ENCODE measurements around the gene NEU3.
"Not testable (repeated sequence)": the region's sequence is repeated elsewhere in the genome, so short reads cannot be mapped to it uniquely, and the experiment has no call there.

Gene NEU3

DNA sequence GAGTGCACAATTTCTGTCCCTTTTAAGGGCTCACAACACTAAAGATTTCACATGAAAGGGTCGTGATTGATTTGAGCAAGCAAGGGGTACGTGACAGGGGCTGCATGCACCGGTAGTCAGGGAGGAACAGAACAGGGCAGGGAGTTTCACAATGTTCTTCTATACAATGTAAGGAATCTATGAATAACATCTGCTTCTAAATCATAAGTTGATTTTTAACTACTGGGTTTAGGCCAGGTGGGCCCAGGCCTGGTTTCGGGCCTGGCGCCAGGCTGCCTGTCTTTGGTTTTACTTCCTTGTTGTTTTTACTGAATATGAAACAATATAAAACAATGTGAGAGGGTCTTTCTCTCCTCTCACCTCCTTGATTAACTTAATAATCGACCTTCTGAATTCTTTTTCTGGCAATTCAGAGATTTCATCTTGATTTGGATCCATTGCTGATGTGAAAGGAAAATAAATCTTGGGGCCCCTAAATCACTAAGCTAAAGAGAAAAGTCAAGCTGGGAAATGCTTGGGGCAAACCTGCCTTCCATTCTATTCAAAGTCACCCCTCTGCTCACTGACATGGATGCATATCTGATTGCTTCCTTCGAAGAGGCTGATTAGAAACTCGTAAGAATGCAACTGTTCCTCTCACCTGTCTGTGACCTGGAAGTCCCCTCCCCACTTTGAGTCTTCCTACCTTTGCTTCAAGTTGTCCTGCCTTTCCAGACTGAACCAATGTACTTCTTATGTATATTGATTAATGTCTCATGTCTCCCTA lies 61.0 kb downstream of the NEU3 start:
- H3K27me3 Mint-ChIP-seq (ENCODE audit: low read depth), result peaks cover 14% of the 10 kb centered on the region
- H3K4me3 Mint-ChIP-seq; H3K27ac Mint-ChIP-seq; H3K36me3 Mint-ChIP-seq (ENCODE audit: low read depth); H3K4me1 Mint-ChIP-seq (ENCODE audit: low read depth); H3K9me3 Mint-ChIP-seq: not testable (repeated sequence)

DNA sequence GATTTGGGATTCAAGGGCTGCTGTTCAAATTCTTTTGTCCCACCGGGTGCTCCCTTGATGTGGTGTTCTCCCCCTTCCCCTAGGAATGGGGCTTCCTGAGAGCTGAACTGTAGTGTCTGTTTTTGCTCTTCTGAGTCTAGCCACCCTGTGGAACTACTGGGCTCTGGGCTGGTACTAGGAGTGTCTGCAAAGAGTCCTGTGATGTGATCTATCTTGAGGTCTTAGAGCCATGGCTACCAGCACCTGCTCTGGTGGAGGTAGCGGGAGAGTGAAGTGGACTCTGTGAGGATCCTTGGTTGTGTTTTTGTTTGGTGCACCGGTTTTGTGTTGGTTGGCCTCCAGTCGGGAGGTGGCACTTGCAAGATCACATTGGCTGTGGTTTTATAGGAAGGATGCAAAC lies 61.8 kb downstream of the NEU3 start:
- Mint-ChIP-seq H3K4me3 (no peak overlapping the region), H3K9me3 (no peaks in the 10 kb centered on the region)

DNA sequence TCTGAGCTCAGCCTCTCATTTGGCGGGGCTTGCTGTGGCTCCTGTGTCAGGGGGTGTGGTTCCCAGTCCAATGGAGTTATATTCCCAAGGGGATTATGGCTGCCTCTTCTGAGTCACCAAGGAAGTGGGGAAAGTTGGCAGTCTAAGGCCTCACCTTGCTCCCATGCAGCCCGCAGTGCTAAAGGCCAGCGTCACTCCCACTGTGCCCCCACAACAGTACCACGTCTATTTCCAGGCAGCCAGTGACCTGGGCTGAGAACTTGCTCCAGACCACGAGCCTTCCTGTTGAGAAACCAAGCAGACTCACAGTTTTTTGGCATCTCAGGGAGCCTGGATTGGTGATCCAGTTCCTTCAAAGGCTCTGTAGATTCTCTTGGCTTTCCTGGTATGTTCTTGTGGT lies 62.3 kb downstream of the NEU3 start:
- H3K36me3 Mint-ChIP-seq (ENCODE audit: low read depth), result no peaks in the 10 kb centered on the region
- H3K27ac Mint-ChIP-seq, result no peak overlapping the region
- no peak overlapping the region for H3K4me3 Mint-ChIP-seq
- no peaks in the 10 kb centered on the region for H3K4me1 Mint-ChIP-seq (ENCODE audit: low read depth)
- H3K27me3 Mint-ChIP-seq (ENCODE audit: low read depth), result peaks cover 14% of the 10 kb centered on the region
- H3K9me3 Mint-ChIP-seq, result no peaks in the 10 kb centered on the region

More for the DNA sequence above, 61.8 kb downstream of the NEU3 start:
- peaks cover 14% of the 10 kb centered on the region for H3K27me3 Mint-ChIP-seq (ENCODE audit: low read depth)
- no peak overlapping the region for H3K27ac Mint-ChIP-seq
- H3K36me3 Mint-ChIP-seq (ENCODE audit: low read depth), result no peaks in the 10 kb centered on the region
- H3K4me1 Mint-ChIP-seq (ENCODE audit: low read depth), result no peaks in the 10 kb centered on the region

DNA sequence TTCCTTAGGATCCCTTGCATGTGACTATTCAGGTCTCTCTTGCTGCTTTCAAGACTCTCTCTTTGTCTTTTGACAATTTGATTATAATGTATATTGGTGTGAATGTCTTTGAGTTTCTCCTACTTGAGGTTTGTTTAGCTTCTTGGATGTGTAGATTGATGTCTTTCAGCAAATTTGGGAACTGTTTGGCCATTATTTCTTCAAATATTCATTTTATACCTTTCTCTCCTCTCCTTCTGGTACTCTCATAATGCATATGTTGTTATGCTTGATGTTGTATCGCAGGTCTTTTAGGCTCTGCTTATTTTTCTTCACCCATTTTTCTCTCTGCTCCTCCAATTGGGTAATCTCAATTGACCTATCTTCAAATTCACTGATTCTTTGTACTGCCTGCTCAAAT lies 63.7 kb downstream of the NEU3 start:
- H3K36me3 Mint-ChIP-seq (ENCODE audit: low read depth), result no peaks in the 10 kb centered on the region
- H3K4me3 Mint-ChIP-seq, result no peak overlapping the region
- H3K27ac Mint-ChIP-seq, result no peak overlapping the region
- peaks cover 14% of the 10 kb centered on the region for H3K27me3 Mint-ChIP-seq (ENCODE audit: low read depth)
- H3K4me1 Mint-ChIP-seq (ENCODE audit: low read depth), result no peaks in the 10 kb centered on the region
- H3K9me3 Mint-ChIP-seq, result no peaks in the 10 kb centered on the region

DNA sequence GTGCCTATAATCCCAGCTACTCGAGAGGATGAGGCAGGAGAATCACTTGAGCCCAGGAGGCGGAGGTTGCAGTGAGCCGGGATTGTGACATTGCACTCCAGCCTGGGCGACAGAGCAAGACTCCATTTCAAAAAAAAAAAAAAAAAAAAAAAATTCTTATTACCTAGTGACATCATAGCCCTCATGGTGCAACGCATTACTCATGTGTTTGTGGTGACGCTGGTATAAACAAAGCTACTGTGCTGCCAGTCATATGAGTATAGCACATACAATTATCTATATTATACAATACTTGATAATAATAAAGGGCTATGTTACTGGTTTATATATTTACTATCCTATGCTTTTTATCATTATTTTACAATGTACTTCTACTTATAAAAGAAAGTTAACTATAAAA lies 66.8 kb downstream of the NEU3 start:
- no peaks in the 10 kb centered on the region for H3K4me1 Mint-ChIP-seq (ENCODE audit: low read depth)
- H3K4me3 Mint-ChIP-seq, result no peak overlapping the region
- H3K9me3 Mint-ChIP-seq, result peaks cover 3% of the 10 kb centered on the region
- no peak overlapping the region for H3K27ac Mint-ChIP-seq
- H3K27me3 Mint-ChIP-seq (ENCODE audit: low read depth), result peaks cover 22% of the 10 kb centered on the region
- no peaks in the 10 kb centered on the region for H3K36me3 Mint-ChIP-seq (ENCODE audit: low read depth)

DNA sequence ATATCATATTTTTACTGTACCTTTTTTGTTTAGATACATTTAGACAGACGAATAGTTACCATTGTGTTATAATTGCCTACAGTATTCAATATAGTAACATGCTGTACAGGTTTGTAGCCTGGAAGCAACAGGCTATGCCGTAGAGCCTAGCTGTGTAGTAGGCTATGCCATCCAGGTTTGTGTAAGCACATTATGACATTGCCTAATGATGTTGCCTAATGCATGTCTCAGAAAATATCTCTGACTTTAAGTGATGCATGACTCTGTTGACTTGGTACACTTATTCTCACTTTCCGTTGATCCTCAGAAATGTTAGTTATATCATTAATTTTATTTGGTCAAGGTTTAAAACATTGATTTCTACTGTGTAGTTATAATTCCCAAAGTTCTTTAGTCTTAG lies 68.1 kb downstream of the NEU3 start:
- no peak overlapping the region for H3K4me3 Mint-ChIP-seq
- no peak overlapping the region for H3K27ac Mint-ChIP-seq
- no peaks in the 10 kb centered on the region for H3K4me1 Mint-ChIP-seq (ENCODE audit: low read depth)
- peaks cover 22% of the 10 kb centered on the region for H3K27me3 Mint-ChIP-seq (ENCODE audit: low read depth)
- no peaks in the 10 kb centered on the region for H3K36me3 Mint-ChIP-seq (ENCODE audit: low read depth)
- peaks cover 3% of the 10 kb centered on the region for H3K9me3 Mint-ChIP-seq

DNA sequence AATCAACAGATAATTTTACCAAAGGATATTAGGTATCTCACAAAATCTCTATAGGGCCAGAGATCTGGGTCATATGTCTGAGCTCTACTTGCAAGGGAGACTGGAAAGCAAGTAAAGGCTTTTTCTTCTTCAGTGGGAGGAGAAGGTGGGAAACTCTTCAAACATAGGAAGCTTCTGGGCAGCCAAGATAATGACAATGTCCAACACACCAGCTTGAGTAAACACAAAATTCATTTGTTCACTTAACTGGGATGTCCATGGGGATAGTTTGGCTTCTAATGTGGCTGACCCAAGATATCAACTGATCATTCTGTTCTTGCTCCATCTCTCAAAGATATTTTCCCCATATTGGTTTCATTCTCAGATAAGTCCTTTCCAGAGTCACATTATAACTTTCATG lies 70.6 kb downstream of the NEU3 start:
- no peak overlapping the region for H3K4me3 Mint-ChIP-seq
- no peak overlapping the region for H3K27ac Mint-ChIP-seq
- H3K27me3 Mint-ChIP-seq (ENCODE audit: low read depth), result peaks cover 21% of the 10 kb centered on the region
- H3K36me3 Mint-ChIP-seq (ENCODE audit: low read depth), result no peaks in the 10 kb centered on the region
- peaks cover 3% of the 10 kb centered on the region for H3K9me3 Mint-ChIP-seq
- no peaks in the 10 kb centered on the region for H3K4me1 Mint-ChIP-seq (ENCODE audit: low read depth)

DNA sequence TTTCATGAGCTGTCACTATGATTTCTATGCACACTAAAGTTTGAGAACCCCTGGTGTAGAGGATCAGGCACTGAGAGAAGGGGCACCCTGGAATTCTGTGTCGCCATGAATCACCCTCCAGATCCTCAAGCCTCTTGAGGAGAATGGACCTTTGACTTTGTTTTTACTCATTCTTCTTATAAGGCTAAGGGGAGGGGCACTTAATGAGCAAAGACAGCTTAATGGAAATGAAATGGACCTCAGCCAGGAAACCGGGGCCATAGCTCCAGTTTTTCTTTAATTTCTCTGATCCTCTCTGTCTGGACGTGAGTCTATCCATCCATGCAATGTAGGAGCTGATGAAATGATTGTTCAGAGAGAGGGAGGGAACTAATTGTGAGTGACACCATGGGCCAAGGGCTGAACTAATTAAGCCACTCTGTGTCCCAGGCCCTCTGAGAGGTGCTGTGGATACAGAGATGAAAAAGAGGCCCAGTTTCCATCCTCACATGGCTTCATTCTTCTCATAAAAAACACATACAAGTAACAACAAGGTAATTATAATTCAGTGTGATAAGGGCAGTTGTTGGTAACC lies 75.1 kb downstream of the NEU3 start:
- Mint-ChIP-seq H3K27ac (no peak overlapping the region), H3K4me1 (ENCODE audit: low read depth) (no peaks in the 10 kb centered on the region), H3K9me3 (peaks cover 3% of the 10 kb centered on the region), H3K36me3 (ENCODE audit: low read depth) (no peaks in the 10 kb centered on the region), H3K27me3 (ENCODE audit: low read depth) (peaks cover 30% of the 10 kb centered on the region), H3K4me3 (no peak overlapping the region)

DNA sequence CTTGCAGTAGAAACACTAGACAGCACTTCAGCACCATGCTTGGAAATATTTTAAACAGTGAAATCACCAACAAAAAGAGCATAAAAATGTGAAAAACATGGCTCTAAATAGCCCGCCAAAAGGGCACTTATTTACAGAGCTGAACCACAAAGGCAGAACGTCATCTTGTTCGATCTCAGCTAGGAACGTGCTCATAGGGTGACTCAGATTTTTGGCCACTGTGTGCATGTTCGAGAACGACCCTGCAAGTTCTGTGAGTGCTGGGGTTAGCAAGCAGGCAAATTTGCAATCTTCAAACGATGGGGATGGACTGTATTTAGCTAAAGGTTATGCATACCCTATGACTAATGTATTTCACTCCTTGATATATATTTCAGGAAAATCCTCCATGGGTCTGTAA lies 77.3 kb downstream of the NEU3 start:
- Mint-ChIP-seq H3K36me3 (ENCODE audit: low read depth) (no peaks in the 10 kb centered on the region), H3K9me3 (no peaks in the 10 kb centered on the region), H3K27ac (no peak overlapping the region), H3K4me1 (ENCODE audit: low read depth) (no peaks in the 10 kb centered on the region), H3K27me3 (ENCODE audit: low read depth) (peaks cover 32% of the 10 kb centered on the region), H3K4me3 (no peak overlapping the region)
